Body of pancreas (tissue), 4 donors: Measurements from ENCODE around the gene BRPF3. TPM values are rescaled to one million over a fixed set of nuclear protein-coding genes. Genes with fewer than 3 reads are reported as not detected.

ENCODE experiments used
- ATAC-seq: fragments of 150-250 bp; one replicate; pipeline ENCODE4 v1.9.1; 2016
- DNase-seq, 4 donors: peaks; one replicate each; pipeline ENCODE4 v3.0.0-alpha.2; 2019
- H3K27ac ChIP-seq, 4 donors: fragments of 200-600 bp; sonication (generic); 1 replicate in 3 of 4; 2 replicates in 1 of 4; pipeline versions ENCODE4 v1.5.1 to v1.6.1; 2016 to 2019; ENCODE audit warnings: mild to moderate bottlenecking in 1 of 4, mixed read lengths in 1 of 4, moderate library complexity in 1 of 4
- H3K27me3 ChIP-seq, 2 donors: fragments of 200-600 bp; sonication (generic); one replicate each; pipeline ENCODE4 v1.6.0; 2016; ENCODE audit warnings: mild to moderate bottlenecking in 1 of 2
- H3K36me3 ChIP-seq, 2 donors: fragments of 200-600 bp; sonication (generic); replicated peaks in 1 of 2; 2 replicates each; pipeline ENCODE4 v1.5.1; 2016; ENCODE audit warnings: low read depth in 2 of 2; ENCODE audit not compliant: insufficient read depth in 1 of 2
- H3K4me1 ChIP-seq: fragments of 200-600 bp; sonication (generic); one replicate; pipeline ENCODE4 v1.6.0; 2016
- H3K4me3 ChIP-seq, 2 donors: fragments of 200-600 bp; sonication (generic); 1 replicate in 1 of 2; 2 replicates in 1 of 2; pipeline ENCODE4 v1.5.1; 2016 to 2019
- H3K9me3 ChIP-seq, 3 donors: fragments of 200-600 bp; sonication (generic); 1 replicate in 2 of 3; 2 replicates in 1 of 3; pipeline ENCODE4 v1.5.1; 2016
- POLR2A ChIP-seq, 3 donors: fragments of 450-650 bp; IDR thresholded peaks; one replicate each; pipeline ENCODE4 v1.6.1; 2016; ENCODE audit warnings: antibody characterized with exemption in 3 of 3, mild to moderate bottlenecking in 2 of 3
- WGBS, 2 donors: methylation state at CpG; one replicate each; pipeline ENCODE4 v1.1.5; 2017; 5-methylcytosine and 5-hydroxymethylcytosine counted together
- intact Hi-C: fragments of 100-400 bp; cut with DNase I; formaldehyde crosslinking; loops from one replicate; pipeline ENCODE4 v1.15.1; 2023
- total RNA-seq, 2 donors: library from RNA; depleted of rRNA; stranded (reverse); fragments of >200 nt; gene quantifications; one replicate each; pipeline ENCODE4 v1.1.0, GENCODE V29; 2016
- TF ChIP-seq, protein P1 (sequence below), 7 experiments: fragments of 450-650 bp in 4 of 7; fragments of 200-600 bp in 3 of 7; sonication (generic) in 3 of 7; IDR thresholded peaks; one replicate each; pipeline ENCODE4 v1.5.1; 2016 to 2019; ENCODE audit warnings: antibody characterized with exemption in 7 of 7

Gene BRPF3
- total RNA-seq, 2 donors from 2014 or later = 24.9 to 27.0 TPM

DNA sequence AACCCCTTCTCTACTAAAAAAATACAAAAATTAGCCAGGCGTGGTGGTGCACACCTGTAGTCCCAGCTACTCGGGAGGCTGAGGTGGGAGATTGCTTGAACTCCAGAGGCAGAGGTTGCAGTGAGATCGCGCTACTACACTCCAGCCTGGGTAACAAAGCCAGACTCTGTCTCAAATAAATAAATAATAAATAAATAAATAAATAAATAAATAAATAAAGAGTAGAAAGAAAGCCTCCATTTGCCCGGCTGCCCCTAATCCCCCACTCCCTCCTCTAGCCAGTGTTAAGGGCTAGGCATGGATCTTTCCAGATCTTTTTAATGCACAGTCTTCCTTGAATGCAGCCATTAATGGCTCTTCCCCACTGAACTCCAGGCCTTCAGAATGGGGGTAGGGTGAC lies 76.5 kb downstream of the BRPF3 start:
- DNase-seq = no peak
- H3K36me3 ChIP-seq = no peaks in the 10 kb centered on the region
- no peak overlapping the region for H3K4me3 ChIP-seq
- 94 to 97% methylated on average over 5 of the region's 5 CpGs for WGBS, 2 donors
- TF ChIP-seq POLR2A (IDR thresholded peaks at IDR 0.05) = no peak
- TF ChIP-seq, protein P1, sequence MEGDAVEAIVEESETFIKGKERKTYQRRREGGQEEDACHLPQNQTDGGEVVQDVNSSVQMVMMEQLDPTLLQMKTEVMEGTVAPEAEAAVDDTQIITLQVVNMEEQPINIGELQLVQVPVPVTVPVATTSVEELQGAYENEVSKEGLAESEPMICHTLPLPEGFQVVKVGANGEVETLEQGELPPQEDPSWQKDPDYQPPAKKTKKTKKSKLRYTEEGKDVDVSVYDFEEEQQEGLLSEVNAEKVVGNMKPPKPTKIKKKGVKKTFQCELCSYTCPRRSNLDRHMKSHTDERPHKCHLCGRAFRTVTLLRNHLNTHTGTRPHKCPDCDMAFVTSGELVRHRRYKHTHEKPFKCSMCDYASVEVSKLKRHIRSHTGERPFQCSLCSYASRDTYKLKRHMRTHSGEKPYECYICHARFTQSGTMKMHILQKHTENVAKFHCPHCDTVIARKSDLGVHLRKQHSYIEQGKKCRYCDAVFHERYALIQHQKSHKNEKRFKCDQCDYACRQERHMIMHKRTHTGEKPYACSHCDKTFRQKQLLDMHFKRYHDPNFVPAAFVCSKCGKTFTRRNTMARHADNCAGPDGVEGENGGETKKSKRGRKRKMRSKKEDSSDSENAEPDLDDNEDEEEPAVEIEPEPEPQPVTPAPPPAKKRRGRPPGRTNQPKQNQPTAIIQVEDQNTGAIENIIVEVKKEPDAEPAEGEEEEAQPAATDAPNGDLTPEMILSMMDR (IDR thresholded peaks at IDR 0.05) = no peak
- intact Hi-C loops = no loop called here
- ATAC-seq = no peak
- peaks cover 0 to 5% of the 10 kb centered on the region in 2 donors for H3K27me3 ChIP-seq
- H3K9me3 ChIP-seq = no peaks in the 10 kb centered on the region
- no peaks in the 10 kb centered on the region for H3K4me1 ChIP-seq
- H3K27ac ChIP-seq = no peak overlapping the region

DNA sequence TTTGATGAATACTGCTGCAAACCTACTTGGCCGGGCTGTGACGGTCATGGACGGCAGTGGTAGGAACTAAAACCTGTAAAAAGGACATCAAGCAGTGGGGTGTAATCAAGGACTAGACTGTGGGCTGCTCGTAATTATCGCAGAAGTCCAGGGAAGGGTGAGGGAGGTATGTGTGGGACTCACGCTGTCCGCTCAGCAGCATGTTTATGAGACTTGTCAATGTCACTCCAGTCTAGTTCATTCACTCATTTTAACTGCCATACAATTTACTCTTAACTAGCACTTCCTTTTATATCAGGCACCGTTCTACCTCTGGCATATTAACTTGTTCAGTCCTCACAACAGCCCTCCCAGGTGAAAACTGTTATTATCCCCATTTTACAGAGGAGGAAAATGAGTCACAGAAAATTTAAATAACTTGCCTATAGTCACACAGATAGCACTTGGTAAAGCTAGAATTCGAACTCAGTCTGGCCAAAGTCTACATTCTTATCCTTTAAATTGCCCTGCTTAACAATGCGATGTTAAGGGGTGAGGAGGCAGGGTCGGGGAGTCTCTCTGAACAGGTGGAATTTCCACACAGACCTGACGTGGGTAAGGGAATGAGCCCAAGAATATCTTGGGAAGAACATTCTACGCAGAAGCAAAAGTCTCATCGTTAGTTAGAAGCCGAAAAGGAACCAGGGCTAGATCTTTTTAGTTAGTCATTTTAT lies 77.4 kb downstream of the BRPF3 start:
- Histone ChIP-seq H3K9me3 (no peaks in the 10 kb centered on the region), H3K27ac (no peak overlapping the region), H3K36me3 (no peaks in the 10 kb centered on the region), H3K27me3 (peaks cover 0 to 5% of the 10 kb centered on the region in 2 donors), H3K4me1 (no peaks in the 10 kb centered on the region), H3K4me3 (no peak overlapping the region)
- no peak for TF ChIP-seq POLR2A (IDR thresholded peaks at IDR 0.05)
- TF ChIP-seq, protein P1 (IDR thresholded peaks at IDR 0.05) = no peak
- DNase-seq = no peak
- intact Hi-C loops = no loop called here
- no peak for ATAC-seq
- 72 to 76% methylated on average over 15 of the region's 15 CpGs for WGBS, 2 donors

DNA sequence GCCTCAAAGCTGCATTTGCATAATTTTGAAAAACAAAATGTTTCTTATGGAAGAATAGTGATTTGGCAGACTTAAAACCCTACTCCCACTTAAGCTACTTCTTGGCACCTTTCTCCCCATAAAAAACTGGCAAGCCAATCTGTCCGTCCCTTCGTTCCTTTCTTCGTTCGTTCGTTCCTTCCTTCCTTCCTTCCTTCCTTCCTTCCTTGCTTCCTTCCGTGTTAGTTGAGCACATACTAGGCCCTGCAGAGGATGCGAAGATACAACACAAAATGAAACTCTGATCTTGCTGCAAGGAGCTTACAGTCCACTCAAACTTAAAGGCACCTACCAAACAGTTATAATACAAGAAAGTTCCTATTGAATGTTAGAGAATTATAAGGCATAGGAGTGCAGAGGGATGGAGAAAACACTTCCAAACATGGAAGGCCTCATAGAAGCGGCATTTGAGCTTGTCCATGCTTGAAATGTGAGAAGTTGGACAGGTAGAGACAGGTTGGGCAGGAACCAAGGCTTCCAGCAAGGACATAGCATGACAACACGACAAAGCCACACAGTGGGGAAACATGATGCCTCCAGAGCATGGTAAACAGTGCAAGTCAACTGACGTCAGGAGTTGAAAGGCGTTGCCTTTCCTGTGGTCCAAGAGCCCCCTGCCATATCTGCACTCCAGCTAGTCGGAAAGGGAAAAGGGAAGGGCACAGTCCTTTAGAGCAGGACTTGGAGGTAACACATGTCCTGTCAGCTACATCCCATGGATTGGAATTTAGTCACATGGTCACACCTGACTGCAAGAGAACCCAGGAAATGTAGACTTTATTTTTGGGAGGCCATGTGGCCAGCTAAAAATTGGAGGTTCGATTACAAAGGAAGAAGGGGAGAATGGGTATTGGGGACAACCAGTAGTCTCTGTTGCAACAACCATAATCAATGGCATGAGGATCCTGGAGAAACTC lies 80.3 kb downstream of the BRPF3 start:
- no peaks in the 10 kb centered on the region for H3K4me1 ChIP-seq
- 67 to 85% methylated on average over 13 of the region's 13 CpGs for WGBS, 2 donors
- intact Hi-C loops = no loop called here
- no peaks in the 10 kb centered on the region for H3K9me3 ChIP-seq
- no peak for TF ChIP-seq POLR2A (IDR thresholded peaks at IDR 0.05)
- TF ChIP-seq, protein P1 (IDR thresholded peaks at IDR 0.05) = no peak
- no peaks in the 10 kb centered on the region for H3K27me3 ChIP-seq
- no peak overlapping the region for H3K27ac ChIP-seq
- no peak for DNase-seq
- ATAC-seq = no peak
- no peak overlapping the region for H3K4me3 ChIP-seq
- H3K36me3 ChIP-seq = no peaks in the 10 kb centered on the region

DNA sequence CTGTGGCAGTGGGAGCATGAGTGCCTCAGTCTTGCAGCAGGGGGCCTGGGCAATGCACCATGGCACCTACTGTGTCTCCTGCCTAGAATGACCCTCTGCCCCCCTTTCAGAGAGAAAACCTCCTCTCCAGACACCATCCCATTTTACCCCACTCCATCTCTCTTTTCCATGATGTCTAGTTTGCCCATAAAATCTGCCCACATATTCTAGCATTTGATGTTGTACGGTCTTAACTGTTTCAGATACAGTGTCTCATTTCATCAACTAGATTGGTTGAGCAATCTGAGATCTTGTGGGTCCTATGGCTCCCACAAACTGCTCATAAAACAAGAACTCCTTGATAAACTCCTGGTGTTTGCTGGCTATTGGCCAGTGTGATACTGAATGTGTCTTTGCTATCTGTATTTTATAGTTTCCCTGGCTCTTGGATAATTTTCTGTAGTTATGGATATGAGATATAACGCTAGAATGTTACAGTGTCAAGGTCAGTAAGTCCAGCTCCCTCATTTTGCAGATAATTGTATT lies 81.5 kb downstream of the BRPF3 start:
- Histone ChIP-seq H3K27me3 (no peaks in the 10 kb centered on the region), H3K9me3 (no peaks in the 10 kb centered on the region), H3K27ac (no peak overlapping the region), H3K4me1 (no peaks in the 10 kb centered on the region), H3K4me3 (no peak overlapping the region), H3K36me3 (no peaks in the 10 kb centered on the region)
- DNase-seq = no peak
- intact Hi-C loops = no loop called here
- WGBS, 2 donors = 41 to 66% methylated on average over 2 of the region's 2 CpGs
- TF ChIP-seq, protein P1 (IDR thresholded peaks at IDR 0.05) = no peak
- no peak for TF ChIP-seq POLR2A (IDR thresholded peaks at IDR 0.05)
- no peak for ATAC-seq
